Naive thymus-derived CD8-positive, alpha-beta T cell (primary cell): ENCODE measurements around the gene LRFN4. TPM values are rescaled to one million over a fixed set of nuclear protein-coding genes. Genes with fewer than 3 reads are reported as not detected.

Experiments used
- ATAC-seq, 2 donors: fragments of 150-1000 bp; cut with Tn5 transposase in 1 of 2; sonication (Bioruptor Pico), chemical (Tn5 transposase) in 1 of 2; 1 replicate in 1 of 2; 2 replicates in 1 of 2; pipeline ENCODE4 v1.10.0; 2021; ENCODE audit warnings: mild to moderate bottlenecking in 2 of 2, moderate library complexity in 2 of 2
- POLR2A ChIA-PET: fragments of 350-600 bp; sonication (Branson Sonifier 250); formaldehyde crosslinking; loops from one replicate; lab custom pipeline; 2021; ENCODE audit warnings: antibody characterized with exemption; lab: Charles Lee
- DNase-seq, 10 donors: peaks; one replicate each; pipeline versions ENCODE4 v3.0.0 to v3.0.0-alpha.2; 2020 to 2022
- H3K27ac Mint-ChIP-seq, 10 donors: one replicate each; pipeline ENCODE4 v1.8.0; 2020 to 2022; ENCODE audit warnings: mild to moderate bottlenecking in 10 of 10, mixed read lengths in 10 of 10, moderate library complexity in 4 of 10, inconsistent platforms in 1 of 10
- H3K27me3 Mint-ChIP-seq, 5 donors: one replicate each; pipeline ENCODE4 v1.8.0; 2021 to 2022; ENCODE audit warnings: mixed read lengths in 5 of 5
- H3K36me3 Mint-ChIP-seq, 3 donors: one replicate each; pipeline ENCODE4 v1.8.0; 2020 to 2022; ENCODE audit warnings: mixed read lengths in 3 of 3, mild to moderate bottlenecking in 2 of 3, inconsistent platforms in 1 of 3
- H3K4me1 Mint-ChIP-seq, 4 donors: one replicate each; pipeline ENCODE4 v1.8.0; 2021 to 2022; ENCODE audit warnings: mixed read lengths in 4 of 4
- H3K4me3 Mint-ChIP-seq, 10 donors: one replicate each; pipeline ENCODE4 v1.8.0; 2020 to 2022; ENCODE audit warnings: mild to moderate bottlenecking in 10 of 10, mixed read lengths in 10 of 10, moderate library complexity in 6 of 10, inconsistent platforms in 1 of 10
- H3K9me3 Mint-ChIP-seq, 9 donors: one replicate each; pipeline ENCODE4 v1.8.0; 2020 to 2022; ENCODE audit warnings: mixed read lengths in 9 of 9, mild to moderate bottlenecking in 3 of 9, inconsistent platforms in 1 of 9, moderate library complexity in 1 of 9
- polyA plus RNA-seq, 3 donors: library from polyadenylated mRNA; unstranded; fragments of 300-500 nt; fragmentation: Illumina TruSeq; gene quantifications; one replicate each; pipeline ENCODE4 v1.2.3, GENCODE V29; 2021
- total RNA-seq, 8 experiments: library from RNA in 2 of 8; stranded (reverse) in 2 of 8; gene quantifications; one replicate each; pipeline ENCODE4 v1.2.3 and lab custom pipeline; 2021 to 2026

LRFN4 gene
- total and polyA plus RNA-seq, 5 experiments from 2014 or later: 0.09 to 1.3 (median 0.63) TPM; not detected in 1

DNA sequence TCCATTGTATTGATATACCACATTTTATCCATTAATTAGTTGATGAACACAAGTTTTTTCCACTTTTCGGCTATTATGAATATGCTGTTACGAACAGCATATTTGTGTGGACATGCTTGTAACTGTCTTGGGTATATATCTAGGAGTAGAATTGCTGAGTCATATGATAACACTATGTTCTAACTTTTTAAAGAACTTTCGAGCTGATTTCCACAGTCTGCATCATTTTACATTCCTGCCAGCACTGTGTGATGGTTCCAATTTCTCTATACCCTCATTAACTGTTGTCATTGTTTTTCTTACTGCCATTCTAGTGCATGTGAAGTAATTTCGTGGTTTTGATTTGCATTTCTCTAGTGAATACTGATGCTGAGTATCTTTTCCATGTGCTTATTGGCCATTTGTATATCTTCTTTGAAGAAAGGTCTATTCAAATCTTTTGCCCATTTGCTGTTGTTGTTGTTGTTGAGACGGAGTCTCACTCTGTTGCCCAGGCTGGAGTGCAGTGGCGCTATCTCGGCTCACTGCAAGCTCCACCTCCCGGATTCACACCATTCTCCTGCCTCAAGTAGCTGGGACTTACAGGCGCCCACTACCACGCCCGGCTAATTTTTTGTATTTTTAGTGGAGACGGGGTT is 21.0 kb upstream of the LRFN4 start:
- POLR2A ChIA-PET: interaction anchor here (0.6 kb wide), 1 partner anchor 107 kb away, joined by 6 read pairs; no protein-coding TSS in a partner anchor
- peaks cover 0 to 16% (median 0%) of the 10 kb centered on the region in 3 donors for H3K36me3 Mint-ChIP-seq
- peak overlapping the region in 6 of 10 donors; percentile 3 to 70 (median 24) for H3K27ac Mint-ChIP-seq
- H3K4me1 Mint-ChIP-seq: peaks cover 10 to 41% (median 26%) of the 10 kb centered on the region in 4 donors
- no peaks in the 10 kb centered on the region for H3K27me3 Mint-ChIP-seq
- H3K4me3 Mint-ChIP-seq: no peak overlapping the region
- DNase-seq (no peak), ATAC-seq (no peak)
- H3K9me3 Mint-ChIP-seq: no peaks in the 10 kb centered on the region

DNA sequence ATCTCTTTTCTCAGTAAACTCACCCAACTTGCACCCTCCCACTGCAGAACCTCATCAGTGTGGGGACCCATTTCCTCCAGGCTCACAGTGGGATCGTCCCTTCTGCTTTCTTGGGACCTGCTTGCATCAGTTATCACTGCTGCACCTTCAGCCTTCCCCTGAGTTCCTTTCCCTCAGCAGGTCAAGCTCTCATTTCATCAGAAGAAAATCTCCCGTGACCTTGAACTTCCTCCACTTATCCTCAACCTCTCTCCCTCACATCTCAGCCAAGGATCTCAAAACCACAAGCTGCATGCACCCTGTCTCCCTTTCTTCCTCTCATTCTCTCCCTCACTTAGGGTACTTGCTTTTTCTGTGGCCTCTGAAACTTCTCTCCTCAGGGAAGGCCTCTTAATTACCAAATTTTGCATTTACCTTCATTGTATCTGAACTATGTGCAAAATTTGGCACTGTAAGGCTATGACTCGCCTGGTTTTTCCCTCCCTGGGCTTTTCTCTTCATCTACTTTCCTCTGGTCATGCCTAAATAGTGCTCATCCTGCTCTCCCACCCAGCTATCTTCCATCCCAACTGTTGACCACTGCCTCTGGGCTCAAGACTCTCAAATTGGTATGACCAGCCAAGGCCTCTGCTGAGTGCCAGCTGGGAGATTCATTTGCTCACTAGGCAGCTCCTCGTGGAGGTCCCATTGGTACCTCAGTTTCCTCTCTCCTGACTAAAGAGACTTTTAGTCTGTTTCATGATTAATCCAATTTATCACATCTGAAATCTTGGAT is 16.4 kb upstream of the LRFN4 start:
- peaks cover 28 to 64% (median 47%) of the 10 kb centered on the region in 4 donors for H3K4me1 Mint-ChIP-seq
- DNase-seq: no peak
- H3K27me3 Mint-ChIP-seq: no peaks in the 10 kb centered on the region
- H3K4me3 Mint-ChIP-seq: peak overlapping the region; percentile 28 to 93 (median 57)
- POLR2A ChIA-PET: interaction anchor here (0.7 to 1.0 kb wide), 6 partner anchors 17 to 1185 kb away, joined by 3 to 6 read pairs (median 4); partner anchors contain the start of genes CTSF and RBM4B
- peak overlapping the region; percentile 11 to 96 (median 71) for H3K27ac Mint-ChIP-seq
- H3K36me3 Mint-ChIP-seq: peaks cover 0 to 20% (median 4%) of the 10 kb centered on the region in 3 donors
- ATAC-seq: no peak
- no peaks in the 10 kb centered on the region for H3K9me3 Mint-ChIP-seq

DNA sequence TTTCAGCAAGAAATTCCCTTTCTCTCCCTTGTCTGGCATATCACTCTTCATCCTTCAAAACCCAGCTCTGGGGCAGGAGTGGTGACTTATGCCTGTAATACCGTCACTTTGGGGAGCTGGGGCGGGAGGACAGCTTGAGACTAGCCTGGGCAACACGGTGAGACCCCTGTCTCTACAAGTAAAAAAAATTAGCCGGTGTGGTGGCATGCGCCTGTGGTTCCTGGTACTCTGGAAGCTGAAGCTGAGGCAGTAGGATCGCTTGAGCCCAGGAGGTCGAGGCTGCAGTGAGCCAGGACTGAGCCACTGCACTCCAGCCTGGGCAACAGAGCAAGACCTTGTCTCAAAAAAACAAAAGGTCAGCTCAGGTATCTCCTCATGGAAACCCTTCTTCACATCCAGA is 15.0 kb upstream of the LRFN4 start:
- ATAC-seq: no peak
- no peak for DNase-seq
- H3K36me3 Mint-ChIP-seq: peaks cover 0 to 23% (median 4%) of the 10 kb centered on the region in 3 donors
- POLR2A ChIA-PET: interaction anchor here (0.8 to 4.1 kb wide), 17 partner anchors 8 to 773 kb away, joined by 3 to 35 read pairs (median 3); partner anchors contain the start of genes PC, RBM14 and RBM4B
- H3K27ac Mint-ChIP-seq: peak overlapping the region; percentile 84 to 97 (median 96)
- H3K9me3 Mint-ChIP-seq: no peaks in the 10 kb centered on the region
- H3K4me1 Mint-ChIP-seq: peaks cover 28 to 67% (median 47%) of the 10 kb centered on the region in 4 donors
- H3K27me3 Mint-ChIP-seq: no peaks in the 10 kb centered on the region
- peak overlapping the region; percentile 90 to 95 (median 93) for H3K4me3 Mint-ChIP-seq

DNA sequence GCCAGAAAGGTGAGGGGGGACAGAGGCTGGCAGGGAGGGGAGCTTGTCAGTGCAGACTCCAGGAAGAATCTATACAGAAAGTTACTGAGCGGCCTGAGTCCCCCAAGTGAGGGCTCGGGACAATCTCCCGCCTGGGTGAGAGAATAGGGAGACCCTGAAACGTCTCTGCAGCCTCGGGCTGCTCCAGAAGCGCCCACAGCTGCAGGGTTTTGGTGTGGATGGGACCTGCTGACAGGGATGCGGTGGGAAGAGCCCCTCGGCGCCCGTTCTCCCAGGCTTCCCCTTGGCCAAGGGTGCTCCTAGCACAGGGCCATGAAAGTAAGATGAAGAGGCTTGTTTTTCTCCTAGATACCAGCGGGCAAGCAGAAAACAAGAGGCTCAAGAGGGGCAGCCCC is 14.4 kb upstream of the LRFN4 start:
- Mint-ChIP-seq H3K9me3 (no peaks in the 10 kb centered on the region), H3K36me3 (peaks cover 0 to 23% (median 4%) of the 10 kb centered on the region in 3 donors), H3K4me3 (peak overlapping the region; percentile 90 to 95 (median 93)), H3K27me3 (no peaks in the 10 kb centered on the region), H3K4me1 (peaks cover 28 to 67% (median 47%) of the 10 kb centered on the region in 4 donors), H3K27ac (peak overlapping the region; percentile 84 to 97 (median 96))
- ATAC-seq: no peak
- no peak for DNase-seq
- POLR2A ChIA-PET: interaction anchor here (0.6 to 4.1 kb wide), 24 partner anchors 9 to 773 kb away, joined by 3 to 35 read pairs (median 3); partner anchors contain the start of genes BRMS1, PC, RBM14 and RBM4B

DNA sequence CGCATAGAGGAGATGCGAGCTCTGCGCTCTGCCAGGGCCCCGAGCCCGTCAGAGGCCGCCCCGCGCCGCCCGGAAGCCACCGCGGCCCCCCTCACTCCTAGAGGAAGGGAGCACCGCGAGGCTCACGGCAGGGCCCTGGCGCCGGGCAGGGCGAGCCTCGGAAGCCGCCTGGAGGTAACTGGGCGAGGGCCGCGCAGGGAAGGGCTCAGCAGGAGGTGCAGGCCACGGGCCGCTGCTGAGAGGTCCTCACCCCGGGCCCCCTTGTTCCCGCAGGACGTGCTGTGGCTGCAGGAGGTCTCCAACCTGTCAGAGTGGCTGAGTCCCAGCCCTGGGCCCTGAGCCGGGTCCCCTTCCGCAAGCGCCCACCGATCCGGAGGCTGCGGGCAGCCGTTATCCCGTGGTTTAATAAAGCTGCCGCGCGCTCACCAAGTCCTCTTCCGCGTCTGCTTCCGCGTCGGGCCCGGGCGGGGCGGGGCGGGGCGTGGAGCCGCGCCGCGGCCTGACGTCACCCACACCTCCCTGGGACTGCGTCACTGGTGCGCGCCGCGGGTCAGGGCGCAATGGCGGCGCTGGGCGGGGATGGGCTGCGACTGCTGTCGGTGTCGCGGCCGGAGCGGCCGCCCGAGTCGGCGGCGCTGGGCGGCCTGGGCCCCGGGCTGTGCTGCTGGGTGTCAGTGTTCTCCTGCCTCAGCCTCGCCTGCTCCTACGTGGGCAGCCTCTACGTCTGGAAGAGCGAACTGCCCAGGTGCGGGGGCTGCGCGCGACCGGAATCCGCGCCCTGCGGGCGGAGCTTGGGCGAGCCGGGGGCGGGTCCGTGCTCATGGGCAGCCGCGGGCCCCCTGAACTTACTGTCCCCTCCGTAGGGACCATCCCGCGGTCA is 13.7 kb upstream of the LRFN4 start, which contains the start of gene RCE1:
Gene RCE1, plus strand, starts transcription at position 546 of the 880 bp plus-strand sequence. Its CDS starts 15 bp downstream, at position 561.
- Mint-ChIP-seq H3K36me3 (peaks cover 0 to 19% (median 4%) of the 10 kb centered on the region in 3 donors), H3K27ac (peak within 1 kb of the TSS; percentile 84 to 97 (median 96)), H3K9me3 (no peaks in the 10 kb centered on the region), H3K27me3 (no peaks in the 10 kb centered on the region), H3K4me1 (peaks cover 28 to 62% (median 45%) of the 10 kb centered on the region in 4 donors), H3K4me3 (peak within 1 kb of the TSS; percentile 90 to 95 (median 94))
- ATAC-seq (peak; percentile 79 to 86), DNase-seq (peak; percentile 86 to 95 (median 91))
- POLR2A ChIA-PET: interaction anchor here (0.6 to 4.1 kb wide), 30 partner anchors 9 to 774 kb away, joined by 3 to 35 read pairs (median 3); partner anchors contain the start of genes BRMS1, PC, RBM14 and RBM4B

DNA sequence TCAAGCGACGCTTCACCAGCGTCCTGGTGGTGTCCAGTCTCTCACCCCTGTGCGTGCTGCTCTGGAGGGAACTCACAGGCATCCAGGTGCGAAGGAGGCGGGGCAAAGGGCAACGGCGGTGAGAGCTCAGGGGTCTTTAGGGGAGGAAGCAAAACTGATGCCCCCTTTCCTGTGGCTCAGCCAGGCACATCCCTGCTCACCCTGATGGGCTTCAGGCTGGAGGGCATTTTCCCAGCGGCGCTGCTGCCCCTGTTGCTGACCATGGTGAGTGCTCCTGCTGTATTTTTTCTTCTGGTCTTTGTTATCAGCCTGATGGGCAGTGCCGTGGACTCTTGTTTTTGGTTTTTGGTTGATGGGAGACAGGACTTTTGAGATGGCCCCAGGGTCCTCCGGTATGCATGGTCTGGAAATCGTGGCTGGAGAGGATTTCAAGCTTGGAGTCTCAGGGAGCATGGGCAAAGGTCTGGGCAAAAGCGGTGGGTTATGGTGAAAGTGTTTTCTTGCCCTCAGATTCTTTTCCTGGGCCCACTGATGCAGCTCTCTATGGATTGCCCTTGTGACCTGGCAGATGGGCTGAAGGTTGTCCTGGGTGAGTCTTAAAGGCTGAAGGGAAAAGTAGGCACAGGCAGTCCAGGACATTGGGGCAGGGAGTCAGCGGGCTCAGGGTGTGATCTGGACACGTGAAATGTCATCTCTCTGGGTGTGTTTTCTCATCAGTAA is 12.9 kb upstream of the LRFN4 start:
- Mint-ChIP-seq H3K9me3 (no peaks in the 10 kb centered on the region), H3K4me3 (peak overlapping the region; percentile 81 to 94 (median 92)), H3K36me3 (peaks cover 0 to 17% (median 4%) of the 10 kb centered on the region in 3 donors), H3K27ac (peak overlapping the region; percentile 84 to 97 (median 94)), H3K4me1 (peaks cover 28 to 56% (median 43%) of the 10 kb centered on the region in 4 donors), H3K27me3 (no peaks in the 10 kb centered on the region)
- no peak for ATAC-seq
- POLR2A ChIA-PET: interaction anchor here (0.6 to 4.1 kb wide), 18 partner anchors 8 to 526 kb away, joined by 3 to 35 read pairs (median 4); partner anchors contain the start of genes BRMS1, PC, RBM14 and RBM4B
- DNase-seq: peak in 1 of 10 donors; percentile 54

DNA sequence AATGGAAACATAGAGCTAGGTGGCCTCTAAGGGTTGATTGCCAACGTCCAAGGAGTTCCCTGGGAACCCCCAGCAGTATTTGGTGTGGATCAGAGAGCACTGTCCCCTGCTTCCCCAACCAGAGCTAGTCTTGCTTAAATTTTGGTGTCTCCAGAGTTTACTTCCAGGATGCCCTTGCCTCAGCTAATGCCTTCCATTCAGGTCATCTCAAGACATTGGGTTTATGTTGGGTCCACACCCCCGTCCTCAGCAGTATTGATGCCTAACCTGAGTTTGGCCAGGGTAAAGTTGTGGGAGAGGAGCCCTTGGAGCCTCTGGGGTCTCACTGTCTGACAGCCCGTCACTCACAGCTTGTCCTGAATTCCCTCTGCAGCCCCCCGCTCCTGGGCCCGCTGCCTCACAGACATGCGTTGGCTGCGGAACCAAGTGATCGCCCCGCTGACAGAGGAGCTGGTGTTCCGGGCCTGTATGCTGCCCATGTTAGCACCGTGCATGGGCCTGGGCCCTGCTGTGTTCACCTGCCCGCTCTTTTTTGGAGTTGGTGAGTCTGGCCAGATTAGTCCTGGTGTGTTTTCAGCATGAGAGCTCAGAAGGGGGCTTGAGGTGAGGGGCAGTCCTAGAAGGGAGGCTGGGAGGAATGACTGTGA is 12.2 kb upstream of the LRFN4 start:
- no peak for ATAC-seq
- peaks cover 0 to 13% (median 4%) of the 10 kb centered on the region in 3 donors for H3K36me3 Mint-ChIP-seq
- peaks cover 28 to 50% (median 39%) of the 10 kb centered on the region in 4 donors for H3K4me1 Mint-ChIP-seq
- H3K27me3 Mint-ChIP-seq: no peaks in the 10 kb centered on the region
- H3K4me3 Mint-ChIP-seq: peak overlapping the region; percentile 81 to 94 (median 92)
- DNase-seq: no peak
- peak overlapping the region; percentile 84 to 97 (median 94) for H3K27ac Mint-ChIP-seq
- no peaks in the 10 kb centered on the region for H3K9me3 Mint-ChIP-seq
- POLR2A ChIA-PET: interaction anchor here (2.3 to 4.1 kb wide), 3 partner anchors 10 to 14 kb away, joined by 10 to 35 read pairs (median 13); no protein-coding TSS in a partner anchor

DNA sequence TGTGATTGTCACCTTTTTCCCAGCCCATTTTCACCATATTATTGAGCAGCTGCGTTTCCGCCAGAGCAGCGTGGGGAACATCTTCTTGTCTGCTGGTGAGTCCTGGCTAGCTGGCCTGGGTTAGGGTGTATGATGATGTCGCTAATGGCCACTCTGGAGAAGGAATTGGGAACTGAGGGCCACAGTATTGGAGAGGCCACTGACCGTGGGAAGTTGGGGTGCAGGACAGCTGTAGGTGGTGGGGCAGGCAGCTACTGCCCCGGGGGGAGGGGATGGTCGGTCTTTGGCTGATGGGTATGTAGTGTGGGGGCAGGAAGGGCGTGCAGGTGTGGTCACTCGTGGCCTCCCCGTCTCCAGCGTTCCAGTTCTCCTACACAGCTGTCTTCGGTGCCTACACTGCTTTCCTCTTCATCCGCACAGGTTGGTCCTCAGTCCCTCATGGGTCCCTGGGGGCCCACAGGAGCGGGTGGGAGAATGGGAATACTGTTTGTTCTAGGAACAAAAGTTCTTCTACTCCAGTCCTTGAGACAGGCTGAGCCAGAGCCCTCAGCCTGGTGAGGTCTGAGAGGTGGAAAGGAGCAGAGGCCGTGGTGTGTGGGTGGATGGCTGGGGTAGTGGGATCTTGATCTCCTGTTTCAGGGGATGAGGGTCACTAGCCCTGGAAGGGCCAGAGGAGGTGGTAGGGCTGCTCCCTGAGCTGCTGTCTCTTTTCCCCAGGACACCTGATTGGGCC is 11.6 kb upstream of the LRFN4 start:
- ATAC-seq: no peak
- H3K27ac Mint-ChIP-seq: peak overlapping the region in 8 of 10 donors; percentile 41 to 96 (median 52)
- peaks cover 25 to 43% (median 33%) of the 10 kb centered on the region in 4 donors for H3K4me1 Mint-ChIP-seq
- DNase-seq: peak in 1 of 10 donors; percentile 37
- peaks cover 0 to 10% (median 4%) of the 10 kb centered on the region in 3 donors for H3K36me3 Mint-ChIP-seq
- POLR2A ChIA-PET: interaction anchor here (4.1 kb wide), 1 partner anchor 10 kb away, joined by 35 read pairs; no protein-coding TSS in a partner anchor
- H3K4me3 Mint-ChIP-seq: peak overlapping the region; percentile 11 to 94 (median 90)
- no peaks in the 10 kb centered on the region for H3K9me3 Mint-ChIP-seq
- no peaks in the 10 kb centered on the region for H3K27me3 Mint-ChIP-seq

DNA sequence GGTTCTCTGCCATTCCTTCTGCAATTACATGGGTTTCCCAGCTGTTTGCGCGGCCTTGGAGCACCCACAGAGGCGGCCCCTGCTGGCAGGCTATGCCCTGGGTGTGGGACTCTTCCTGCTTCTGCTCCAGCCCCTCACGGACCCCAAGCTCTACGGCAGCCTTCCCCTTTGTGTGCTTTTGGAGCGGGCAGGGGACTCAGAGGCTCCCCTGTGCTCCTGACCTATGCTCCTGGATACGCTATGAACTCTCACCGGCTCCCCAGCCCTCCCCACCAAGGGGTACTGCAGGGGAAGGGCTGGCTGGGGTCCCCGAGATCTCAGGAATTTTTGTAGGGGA is 11.0 kb upstream of the LRFN4 start:
- ATAC-seq (no peak), DNase-seq (peak in 1 of 10 donors; percentile 42)
- Mint-ChIP-seq H3K27ac (peak overlapping the region in 1 of 10 donors; percentile 43), H3K36me3 (peaks cover 0 to 7% (median 4%) of the 10 kb centered on the region in 3 donors), H3K9me3 (no peaks in the 10 kb centered on the region), H3K4me1 (peaks cover 20 to 37% (median 28%) of the 10 kb centered on the region in 4 donors), H3K4me3 (peak overlapping the region in 4 of 10 donors; percentile 18 to 91 (median 42)), H3K27me3 (no peaks in the 10 kb centered on the region)
- POLR2A ChIA-PET: interaction anchor here (4.1 kb wide), 1 partner anchor 9 kb away, joined by 35 read pairs; no protein-coding TSS in a partner anchor

DNA sequence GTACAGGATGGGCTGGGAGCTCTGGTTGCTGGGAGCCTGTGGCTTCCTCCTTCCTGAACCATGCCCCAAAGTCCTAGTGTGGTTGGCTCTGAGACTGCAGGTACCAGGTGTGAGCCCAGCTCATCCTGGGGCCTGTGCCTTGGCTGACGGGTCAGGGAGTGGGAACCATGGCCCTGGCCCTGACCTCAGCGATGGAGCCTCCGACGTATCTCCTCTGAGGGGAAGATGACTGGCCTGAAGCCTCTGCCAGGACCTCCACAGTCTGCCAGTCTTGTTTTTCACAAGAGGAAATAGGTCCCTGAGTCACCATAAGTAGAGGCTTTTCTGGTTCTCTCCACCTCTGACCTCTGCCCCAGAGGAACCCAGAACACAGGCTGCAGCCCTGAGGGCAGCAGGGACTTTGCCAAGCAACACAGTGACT is 10.2 kb upstream of the LRFN4 start:
- H3K27me3 Mint-ChIP-seq: no peaks in the 10 kb centered on the region
- peak overlapping the region in 5 of 10 donors; percentile 14 to 48 (median 31) for H3K4me3 Mint-ChIP-seq
- POLR2A ChIA-PET: no interaction called here
- peaks cover 0 to 7% (median 4%) of the 10 kb centered on the region in 3 donors for H3K36me3 Mint-ChIP-seq
- ATAC-seq (no peak), DNase-seq (no peak)
- H3K27ac Mint-ChIP-seq: peak overlapping the region in 2 of 10 donors; percentile 31 to 73
- peaks cover 16 to 29% (median 20%) of the 10 kb centered on the region in 4 donors for H3K4me1 Mint-ChIP-seq
- no peaks in the 10 kb centered on the region for H3K9me3 Mint-ChIP-seq
